ENCODE measurements around the gene C2orf49.

The C2orf49 gene

GRCh38 chr2:105373895-105374401, 36.6 kb downstream of the C2orf49 start:
- intact Hi-C loops (cut with DNase I; ENCODE audit: low total_unique reads): no loop called here
- H3K9me3 ChIP-seq: no peaks in the 10 kb centered on the region
- DNase-seq: no peak
- H3K36me3 ChIP-seq: peaks cover 8 to 44% (median 25%) of the 10 kb centered on the region in 3 donors
- TF ChIP-seq CTCF (IDR thresholded peaks at IDR 0.05): no peak
- H3K27me3 ChIP-seq: no peaks in the 10 kb centered on the region
- peaks cover 0 to 66% (median 22%) of the 10 kb centered on the region in 4 donors for H3K4me1 ChIP-seq
- H3K4me3 ChIP-seq: no peak overlapping the region
- H3K27ac ChIP-seq: peak overlapping the region in 1 of 2 donors; percentile 59

GRCh38 chr2:105375001-105375561, 37.7 kb downstream of the C2orf49 start:
- intact Hi-C loops (cut with DNase I; ENCODE audit: low total_unique reads): no loop called here
- H3K36me3 ChIP-seq: peaks cover 4 to 42% (median 23%) of the 10 kb centered on the region in 3 donors
- no peaks in the 10 kb centered on the region for H3K9me3 ChIP-seq
- DNase-seq: no peak
- peaks cover 0 to 71% (median 21%) of the 10 kb centered on the region in 4 donors for H3K4me1 ChIP-seq
- no peak for TF ChIP-seq CTCF (IDR thresholded peaks at IDR 0.05)
- no peak overlapping the region for H3K4me3 ChIP-seq
- H3K27me3 ChIP-seq: no peaks in the 10 kb centered on the region
- peak overlapping the region in 1 of 2 donors; percentile 59 for H3K27ac ChIP-seq

- H3K4me1 ChIP-seq: peaks cover 0 to 74% (median 27%) of the 10 kb centered on the region in 4 donors
- TF ChIP-seq CTCF (IDR thresholded peaks at IDR 0.05): no peak
These were observed 38.7 kb downstream of the C2orf49 start for GRCh38 chr2:105376010-105376409.

GRCh38 chr2:105376789-105377240, 39.5 kb downstream of the C2orf49 start:
- TF ChIP-seq CTCF (IDR thresholded peaks at IDR 0.05): no peak
- H3K4me3 ChIP-seq: no peak overlapping the region
- no peak for DNase-seq
- H3K9me3 ChIP-seq: no peaks in the 10 kb centered on the region
- no peaks in the 10 kb centered on the region for H3K27me3 ChIP-seq
- no peak overlapping the region for H3K27ac ChIP-seq
- intact Hi-C loops (cut with DNase I; ENCODE audit: low total_unique reads): no loop called here
- peaks cover 0 to 80% (median 29%) of the 10 kb centered on the region in 4 donors for H3K4me1 ChIP-seq
- peaks cover 0 to 30% (median 23%) of the 10 kb centered on the region in 3 donors for H3K36me3 ChIP-seq

More at GRCh38 chr2:105376010-105376409, 38.7 kb downstream of the C2orf49 start:
- intact Hi-C loops (cut with DNase I; ENCODE audit: low total_unique reads): no loop called here
- Histone ChIP-seq H3K27ac (no peak overlapping the region), H3K27me3 (no peaks in the 10 kb centered on the region), H3K4me3 (no peak overlapping the region), H3K9me3 (no peaks in the 10 kb centered on the region), H3K36me3 (peaks cover 2 to 36% (median 23%) of the 10 kb centered on the region in 3 donors)
- DNase-seq: no peak

GRCh38 chr2:105377871-105378270, 40.5 kb downstream of the C2orf49 start:
- no peak overlapping the region for H3K27ac ChIP-seq
- no peak for TF ChIP-seq CTCF (IDR thresholded peaks at IDR 0.05)
- intact Hi-C loops (cut with DNase I; ENCODE audit: low total_unique reads): no loop called here

More at GRCh38 chr2:105377871-105378270, 40.5 kb downstream of the C2orf49 start:
- H3K36me3 ChIP-seq: peaks cover 0 to 25% (median 24%) of the 10 kb centered on the region in 3 donors
- H3K27me3 ChIP-seq: no peaks in the 10 kb centered on the region
- H3K4me3 ChIP-seq: no peak overlapping the region
- peaks cover 0 to 78% (median 27%) of the 10 kb centered on the region in 4 donors for H3K4me1 ChIP-seq
- H3K9me3 ChIP-seq: no peaks in the 10 kb centered on the region
- DNase-seq: no peak
